Measurements from ENCODE around the gene BAIAP2L1.

GRCh38 chr7:98301693-98302470 lies 99.0 kb downstream of the BAIAP2L1 start:
- TF ChIP-seq CTCF (IDR thresholded peaks at IDR 0.05) (no peak), EZH2 (IDR thresholded peaks at IDR 0.05) (no peak), EZH2phosphoT487 (IDR thresholded peaks at IDR 0.05) (no peak)
